NT2/D1 (cell line): Measurements from ENCODE around the gene LRRC26.

Experiments
- DNase-seq: peaks from one replicate; pipeline ENCODE4 v3.0.0-alpha.2; 2011; ENCODE audit warnings: low read depth, low spot score
- H3K27me3 ChIP-seq: 2 replicates; pipeline ENCODE4 v1.6.0; 2011; ENCODE audit warnings: mild to moderate bottlenecking; ENCODE audit not compliant: insufficient read length, insufficient read depth
- H3K36me3 ChIP-seq: 2 replicates; pipeline ENCODE4 v1.6.1; 2011; ENCODE audit warnings: mild to moderate bottlenecking, low read length, mixed read lengths; ENCODE audit not compliant: insufficient read depth, insufficient read length
- H3K4me1 ChIP-seq: 2 replicates; pipeline ENCODE4 v1.5.1; 2011; ENCODE audit not compliant: insufficient read depth, insufficient read length
- H3K4me3 ChIP-seq: 2 replicates; pipeline ENCODE4 v1.5.1; 2011; ENCODE audit warnings: low read depth; ENCODE audit not compliant: insufficient read length
- H3K9ac ChIP-seq: 2 replicates; pipeline ENCODE4 v1.6.0; 2011; ENCODE audit warnings: low read depth; ENCODE audit not compliant: insufficient read length
- H3K9me3 ChIP-seq: 2 replicates; pipeline ENCODE4 v1.5.1; 2011; ENCODE audit warnings: mild to moderate bottlenecking, low read length; ENCODE audit not compliant: insufficient read depth
- SUZ12 ChIP-seq: IDR thresholded peaks from 2 replicates; pipeline ENCODE4 v1.6.1; 2011; ENCODE audit not compliant: insufficient read length, insufficient read depth; ENCODE audit errors: extremely low read depth
- YY1 ChIP-seq: IDR thresholded peaks from 2 replicates; pipeline ENCODE4 v1.6.1; 2011; ENCODE audit not compliant: insufficient read length, insufficient read depth
- ZNF274 ChIP-seq: IDR thresholded peaks from 2 replicates; pipeline ENCODE4 v1.6.1; 2011; ENCODE audit warnings: mild to moderate bottlenecking, low read depth, low read length

Gene LRRC26

DNA sequence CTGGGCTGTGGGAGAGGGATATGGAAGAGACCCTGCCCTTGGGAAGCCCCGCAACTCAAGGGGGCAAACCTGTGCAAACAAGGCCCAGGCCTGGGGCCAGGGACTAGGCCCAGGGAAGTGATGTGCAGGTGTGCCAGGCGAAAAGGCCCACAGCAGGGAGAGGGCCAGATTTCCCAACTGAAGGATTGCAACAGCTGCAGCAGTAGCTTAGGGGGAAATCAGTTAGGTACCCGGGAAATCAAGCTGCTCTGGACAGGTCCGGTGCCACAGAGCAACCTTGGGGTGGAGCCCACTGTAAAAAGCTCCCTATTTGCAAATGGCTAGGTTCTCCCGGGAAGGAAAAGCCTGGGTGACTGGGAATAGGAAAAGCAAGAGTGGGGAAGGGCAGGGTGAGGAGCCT, 20.5 kb downstream of the LRRC26 start:
- no peak for DNase-seq
- no peak for TF ChIP-seq YY1
- TF ChIP-seq SUZ12 = no peak
- TF ChIP-seq ZNF274 = no peak
- H3K9me3 ChIP-seq = no peaks in the 10 kb centered on the region

DNA sequence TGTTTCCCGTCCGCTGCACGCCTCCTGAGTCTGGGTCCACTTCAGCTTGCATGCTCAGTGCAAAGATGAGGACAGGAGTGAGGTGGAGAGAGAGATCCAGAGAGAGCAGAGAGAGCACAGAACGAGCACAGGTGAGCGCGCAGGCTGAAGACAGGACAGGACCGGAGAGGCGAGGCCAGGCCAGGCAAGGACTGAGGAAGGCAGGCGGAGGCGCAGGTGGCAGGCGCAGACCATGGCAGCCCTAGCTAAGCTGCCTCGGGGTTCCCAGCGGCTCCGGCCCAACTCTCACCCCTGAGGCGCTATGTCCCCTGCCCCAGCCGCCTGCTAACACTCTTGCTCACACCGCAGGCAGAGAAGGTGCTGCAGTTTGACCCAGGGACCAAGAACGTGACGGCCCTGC, 21.2 kb downstream of the LRRC26 start:
- Histone ChIP-seq H3K9me3 (no peaks in the 10 kb centered on the region), H3K27me3 (peaks cover 3% of the 10 kb centered on the region)

More for the DNA sequence above, 20.5 kb downstream of the LRRC26 start:
- Histone ChIP-seq H3K9ac (peak overlapping the region; percentile 72), H3K36me3 (no peaks in the 10 kb centered on the region), H3K27me3 (no peaks in the 10 kb centered on the region), H3K4me3 (peak overlapping the region; percentile 15), H3K4me1 (peaks cover 14% of the 10 kb centered on the region)

DNA sequence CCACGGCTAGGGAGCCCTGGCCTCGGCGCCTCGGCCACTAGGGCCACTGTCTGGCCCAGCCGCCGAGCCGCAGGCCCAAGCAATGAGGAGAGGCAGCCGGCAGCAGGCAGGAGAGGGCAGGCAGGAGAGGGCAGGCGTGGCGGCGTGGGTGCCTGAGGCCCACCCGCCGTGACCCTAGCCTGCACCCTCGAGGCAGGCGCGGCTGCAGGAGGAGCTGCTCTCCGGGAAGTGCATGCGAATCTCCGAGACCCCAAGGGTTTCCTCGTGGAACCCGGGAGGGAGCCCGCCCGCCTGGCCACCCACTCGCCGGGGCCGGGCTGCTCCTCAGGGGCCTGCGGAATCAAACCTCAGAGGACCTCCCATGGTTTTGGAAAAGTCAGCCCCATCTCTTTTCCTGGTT, 21.6 kb downstream of the LRRC26 start:
- no peaks in the 10 kb centered on the region for H3K36me3 ChIP-seq
- no peak overlapping the region for H3K4me3 ChIP-seq
- H3K9ac ChIP-seq = peak overlapping the region; percentile 25
- no peak for TF ChIP-seq YY1
- no peak for DNase-seq
- no peaks in the 10 kb centered on the region for H3K9me3 ChIP-seq
- peaks cover 7% of the 10 kb centered on the region for H3K27me3 ChIP-seq
- peaks cover 14% of the 10 kb centered on the region for H3K4me1 ChIP-seq

More for the DNA sequence above, 21.2 kb downstream of the LRRC26 start:
- TF ChIP-seq YY1 = no peak
- TF ChIP-seq SUZ12 = no peak
- TF ChIP-seq ZNF274 = no peak
- Histone ChIP-seq H3K9ac (peak overlapping the region; percentile 25), H3K4me1 (peaks cover 14% of the 10 kb centered on the region), H3K4me3 (no peak overlapping the region), H3K36me3 (no peaks in the 10 kb centered on the region)
- no peak for DNase-seq

DNA sequence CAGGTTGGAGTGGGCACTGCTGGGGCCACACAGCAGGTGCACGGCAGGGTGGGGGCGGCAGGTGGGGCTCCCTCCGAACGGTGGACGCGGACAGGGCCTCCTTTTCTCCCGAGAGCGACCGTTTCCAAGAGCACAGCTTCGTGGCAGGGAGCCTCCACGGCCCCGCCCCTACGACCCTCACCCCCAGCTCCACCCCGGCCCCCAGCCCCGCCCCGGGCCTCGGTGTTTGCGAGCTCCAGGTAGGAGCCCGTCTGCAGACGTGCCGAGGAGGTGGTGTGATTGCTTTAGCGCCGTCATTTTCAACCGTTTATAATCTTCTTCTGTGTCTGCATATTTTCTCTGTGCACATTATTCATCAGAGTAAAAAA, 22.1 kb downstream of the LRRC26 start:
- no peaks in the 10 kb centered on the region for H3K9me3 ChIP-seq
- no peak overlapping the region for H3K9ac ChIP-seq
- TF ChIP-seq ZNF274 (no peak), YY1 (no peak), SUZ12 (no peak)
- H3K27me3 ChIP-seq = peaks cover 12% of the 10 kb centered on the region
- H3K36me3 ChIP-seq = no peaks in the 10 kb centered on the region
- H3K4me1 ChIP-seq = peaks cover 14% of the 10 kb centered on the region
- H3K4me3 ChIP-seq = no peak overlapping the region
- no peak for DNase-seq

DNA sequence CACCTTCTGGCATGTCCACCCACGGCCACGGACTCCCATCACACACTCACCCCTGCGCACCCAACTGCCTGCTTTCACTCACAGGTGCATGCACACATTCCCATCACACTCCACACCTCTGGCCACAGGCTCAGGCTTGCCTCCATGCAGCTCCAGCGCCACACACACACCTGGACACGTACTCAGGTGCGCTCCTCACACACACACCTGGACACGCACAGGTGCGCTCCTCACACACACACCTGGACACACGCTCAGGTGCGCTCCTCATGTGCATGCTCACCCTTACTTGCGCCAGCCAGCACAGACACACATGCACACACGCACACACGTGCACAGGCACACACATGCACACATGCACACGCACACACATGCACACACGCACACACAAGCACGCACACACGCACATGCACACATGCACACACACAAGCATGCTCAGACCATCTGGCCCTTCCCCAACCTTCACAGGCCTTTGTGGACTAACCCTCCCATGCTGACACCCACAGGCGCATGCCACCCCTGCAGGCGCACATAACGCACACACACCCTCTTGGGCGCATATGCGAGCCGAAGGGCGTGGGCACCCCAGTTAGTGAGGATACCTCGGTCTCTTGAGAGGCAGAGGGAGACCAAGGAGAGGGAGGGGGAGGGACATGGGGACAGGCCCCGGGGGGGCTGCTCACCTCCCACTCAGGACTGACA, 22.6 kb downstream of the LRRC26 start:
- TF ChIP-seq YY1 (no peak), ZNF274 (no peak), SUZ12 (no peak)
- no peaks in the 10 kb centered on the region for H3K9me3 ChIP-seq
- no peak overlapping the region for H3K9ac ChIP-seq
- no peak for DNase-seq
- H3K4me3 ChIP-seq = no peak overlapping the region
- H3K4me1 ChIP-seq = peaks cover 14% of the 10 kb centered on the region
- H3K36me3 ChIP-seq = no peaks in the 10 kb centered on the region
- peaks cover 17% of the 10 kb centered on the region for H3K27me3 ChIP-seq

DNA sequence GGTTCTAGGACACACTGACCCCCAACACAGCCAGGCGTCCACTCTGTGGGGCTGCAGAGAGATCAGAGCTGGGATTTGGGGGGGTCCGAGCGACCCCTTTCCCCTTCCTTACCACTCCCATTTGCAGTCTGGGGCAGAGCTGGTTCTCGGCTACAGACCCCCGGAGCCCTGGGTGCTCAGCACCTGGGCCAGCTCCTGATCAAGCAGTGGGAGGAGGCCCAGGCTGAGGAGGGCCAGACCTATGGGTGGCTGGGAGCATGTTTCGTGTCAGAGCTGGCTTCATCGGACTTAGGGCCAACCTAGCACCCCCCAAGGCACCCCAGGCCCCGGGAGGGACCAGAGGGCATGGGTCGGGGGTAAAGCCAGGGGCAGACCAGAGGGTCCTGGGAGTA, 23.3 kb downstream of the LRRC26 start:
- peaks cover 25% of the 10 kb centered on the region for H3K27me3 ChIP-seq
- no peak for DNase-seq
- H3K9ac ChIP-seq = no peak overlapping the region
- H3K4me1 ChIP-seq = peaks cover 14% of the 10 kb centered on the region
- H3K36me3 ChIP-seq = no peaks in the 10 kb centered on the region
- no peak for TF ChIP-seq SUZ12
- no peak for TF ChIP-seq YY1
- TF ChIP-seq ZNF274 = no peak
- H3K4me3 ChIP-seq = no peak overlapping the region
- H3K9me3 ChIP-seq = no peaks in the 10 kb centered on the region

DNA sequence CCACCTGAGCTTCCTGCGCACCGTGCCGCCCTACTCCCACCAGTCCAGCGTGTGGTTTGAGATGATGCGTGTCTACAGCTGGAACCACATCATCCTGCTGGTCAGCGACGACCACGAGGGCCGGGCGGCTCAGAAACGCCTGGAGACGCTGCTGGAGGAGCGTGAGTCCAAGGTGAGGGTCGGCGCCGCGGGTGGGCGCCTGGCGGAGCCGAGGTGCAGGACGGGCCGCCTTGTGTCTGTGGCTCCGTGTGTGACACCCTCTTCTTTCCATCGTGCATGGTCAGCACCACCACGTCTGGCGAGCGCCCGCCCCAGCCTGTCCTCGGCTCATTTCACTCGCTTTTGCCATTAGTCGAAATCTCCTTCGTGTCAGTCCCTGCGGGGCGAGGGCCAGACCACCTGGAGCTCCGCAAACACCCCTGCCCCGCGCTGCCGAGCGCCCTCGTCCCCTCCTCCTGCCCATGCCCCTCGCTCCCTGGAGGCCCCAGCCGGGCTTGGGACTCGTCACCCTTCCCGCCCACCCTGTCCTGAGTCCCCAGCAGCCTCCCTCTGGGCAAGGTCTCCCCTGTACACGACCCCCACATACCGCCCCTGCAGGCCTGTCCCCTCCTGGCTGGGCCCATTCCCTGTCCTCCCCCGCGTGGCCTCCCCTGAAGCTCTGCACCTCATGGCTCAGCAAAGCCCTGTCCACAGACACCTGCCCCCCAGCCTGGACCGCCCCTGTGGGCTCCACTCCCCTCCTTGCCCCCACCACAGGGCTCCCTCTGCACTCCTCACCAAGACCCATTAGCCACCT, 23.9 kb downstream of the LRRC26 start:
- H3K4me3 ChIP-seq = no peak overlapping the region
- no peaks in the 10 kb centered on the region for H3K9me3 ChIP-seq
- no peak for TF ChIP-seq YY1
- TF ChIP-seq SUZ12 = no peak
- no peak for TF ChIP-seq ZNF274
- H3K36me3 ChIP-seq = no peaks in the 10 kb centered on the region
- peaks cover 14% of the 10 kb centered on the region for H3K4me1 ChIP-seq
- H3K9ac ChIP-seq = no peak overlapping the region
- H3K27me3 ChIP-seq = peaks cover 31% of the 10 kb centered on the region
- no peak for DNase-seq

DNA sequence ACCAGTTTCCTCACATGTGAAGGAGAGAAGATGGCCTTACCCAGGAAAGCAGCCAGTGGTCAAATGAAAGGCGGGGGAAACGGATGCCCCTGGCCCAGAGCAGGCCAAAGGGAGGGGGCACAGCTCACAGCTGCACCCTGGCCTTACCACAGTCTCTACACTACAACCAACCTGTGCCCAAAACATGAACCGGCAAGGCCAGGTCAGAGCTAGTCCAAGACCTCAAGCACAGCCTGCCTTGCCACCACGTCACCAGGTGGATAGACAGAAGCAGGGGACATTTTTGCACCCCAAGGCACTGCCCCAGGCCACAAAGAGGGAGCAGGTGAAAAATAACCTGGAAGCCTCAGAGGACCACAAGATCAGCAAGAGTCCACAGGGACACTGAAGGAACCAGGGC, 26.4 kb downstream of the LRRC26 start:
- no peak for DNase-seq
- H3K4me3 ChIP-seq = no peak overlapping the region
- TF ChIP-seq ZNF274 (no peak), SUZ12 (no peak), YY1 (no peak)
- peaks cover 19% of the 10 kb centered on the region for H3K4me1 ChIP-seq
- no peaks in the 10 kb centered on the region for H3K36me3 ChIP-seq
- H3K27me3 ChIP-seq = peaks cover 55% of the 10 kb centered on the region
- no peak overlapping the region for H3K9ac ChIP-seq
- no peaks in the 10 kb centered on the region for H3K9me3 ChIP-seq
